ENCODE measurements around the gene ZNF3. TPM values are rescaled to one million over a fixed set of nuclear protein-coding genes. Genes with fewer than 3 reads are reported as not detected.

The ZNF3 gene
- total RNA-seq, 1 donor from 2014 or later, result 56.0 TPM

GRCh38 chr7:100087055-100087750 is 5.7 kb upstream of the ZNF3 start:
- Histone ChIP-seq H3K27ac (no peak overlapping the region), H3K27me3 (no peaks in the 10 kb centered on the region), H3K4me3 (no peak overlapping the region), H3K4me1 (peaks cover 3% of the 10 kb centered on the region), H2AFZ (replicated peaks) (no peak overlapping the region), H3K4me2 (no peak overlapping the region), H4K20me1 (ENCODE audit: low read depth) (no peaks in the 10 kb centered on the region), H3F3A (ENCODE audit: low read depth) (peaks cover 57% of the 10 kb centered on the region), H3K9me3 (ENCODE audit: low read depth) (no peaks in the 10 kb centered on the region), H3K79me2 (ENCODE audit: low read depth) (peaks cover 14% of the 10 kb centered on the region), H3K9ac (no peak overlapping the region), H3K36me3 (no peaks in the 10 kb centered on the region)
- H3K9me3 Mint-ChIP-seq, result no peaks in the 10 kb centered on the region
- H3K4me3 Mint-ChIP-seq, result peak overlapping the region; percentile 51
- H3K27ac Mint-ChIP-seq, result peak overlapping the region; percentile 57
- TF ChIP-seq EZH2 (IDR thresholded peaks at IDR 0.05) (no peak), CTCF (IDR thresholded peaks at IDR 0.05) (no peak), EZH2phosphoT487 (IDR thresholded peaks at IDR 0.05) (no peak)
- H3K36me3 Mint-ChIP-seq, result peaks cover 13% of the 10 kb centered on the region
- peaks cover 3% of the 10 kb centered on the region for H3K27me3 Mint-ChIP-seq (ENCODE audit: insufficient read depth, low read depth)
- H3K4me1 Mint-ChIP-seq, result peaks cover 26% of the 10 kb centered on the region
- no peak for DNase-seq (ENCODE audit: low spot score)

GRCh38 chr7:100085515-100085914 is 4.0 kb upstream of the ZNF3 start:
- Mint-ChIP-seq H3K27ac (peak overlapping the region; percentile 37), H3K36me3 (peaks cover 10% of the 10 kb centered on the region), H3K4me3 (no peak overlapping the region), H3K9me3 (peaks cover 5% of the 10 kb centered on the region), H3K27me3 (ENCODE audit: insufficient read depth, low read depth) (peaks cover 8% of the 10 kb centered on the region), H3K4me1 (peaks cover 26% of the 10 kb centered on the region)
- Histone ChIP-seq H3K4me2 (no peak overlapping the region), H3F3A (ENCODE audit: low read depth) (peaks cover 44% of the 10 kb centered on the region), H4K20me1 (ENCODE audit: low read depth) (peaks cover under 1% of the 10 kb centered on the region), H3K4me1 (peaks cover 3% of the 10 kb centered on the region), H3K36me3 (no peaks in the 10 kb centered on the region), H3K27me3 (no peaks in the 10 kb centered on the region), H3K79me2 (ENCODE audit: low read depth) (peaks cover 25% of the 10 kb centered on the region), H3K9me3 (ENCODE audit: low read depth) (no peaks in the 10 kb centered on the region), H3K9ac (no peak overlapping the region), H2AFZ (replicated peaks) (no peak overlapping the region), H3K4me3 (no peak overlapping the region), H3K27ac (no peak overlapping the region)
- DNase-seq (ENCODE audit: low spot score), result no peak
- TF ChIP-seq CTCF (IDR thresholded peaks at IDR 0.05) (no peak), EZH2phosphoT487 (IDR thresholded peaks at IDR 0.05) (no peak), EZH2 (IDR thresholded peaks at IDR 0.05) (no peak)

- TF ChIP-seq EZH2phosphoT487 (IDR thresholded peaks at IDR 0.05) (no peak), CTCF (IDR thresholded peaks at IDR 0.05) (no peak), EZH2 (IDR thresholded peaks at IDR 0.05) (no peak)
- H3K36me3 Mint-ChIP-seq, result peaks cover 23% of the 10 kb centered on the region
- Histone ChIP-seq H3F3A (ENCODE audit: low read depth) (peaks cover 22% of the 10 kb centered on the region), H3K9ac (no peak overlapping the region), H3K79me2 (ENCODE audit: low read depth) (peaks cover 36% of the 10 kb centered on the region), H3K4me2 (peak overlapping the region; percentile 73), H3K9me3 (ENCODE audit: low read depth) (no peaks in the 10 kb centered on the region), H3K27me3 (no peaks in the 10 kb centered on the region), H4K20me1 (ENCODE audit: low read depth) (peaks cover 9% of the 10 kb centered on the region), H3K4me3 (peak overlapping the region; percentile 39), H3K4me1 (peaks cover 8% of the 10 kb centered on the region), H3K36me3 (peaks cover 8% of the 10 kb centered on the region), H2AFZ (replicated peaks) (no peak overlapping the region), H3K27ac (no peak overlapping the region)
- no peak for DNase-seq (ENCODE audit: low spot score)
- H3K9me3 Mint-ChIP-seq, result peaks cover 20% of the 10 kb centered on the region
- peak overlapping the region; percentile 97 for H3K4me3 Mint-ChIP-seq
- peaks cover 13% of the 10 kb centered on the region for H3K27me3 Mint-ChIP-seq (ENCODE audit: insufficient read depth, low read depth)
- H3K4me1 Mint-ChIP-seq, result peaks cover 17% of the 10 kb centered on the region
- peak overlapping the region; percentile 85 for H3K27ac Mint-ChIP-seq
Observed at GRCh38 chr7:100082978-100083377, 1.5 kb upstream of the ZNF3 start.
